ENCODE measurements around the gene SPATA12.

Gene SPATA12

DNA sequence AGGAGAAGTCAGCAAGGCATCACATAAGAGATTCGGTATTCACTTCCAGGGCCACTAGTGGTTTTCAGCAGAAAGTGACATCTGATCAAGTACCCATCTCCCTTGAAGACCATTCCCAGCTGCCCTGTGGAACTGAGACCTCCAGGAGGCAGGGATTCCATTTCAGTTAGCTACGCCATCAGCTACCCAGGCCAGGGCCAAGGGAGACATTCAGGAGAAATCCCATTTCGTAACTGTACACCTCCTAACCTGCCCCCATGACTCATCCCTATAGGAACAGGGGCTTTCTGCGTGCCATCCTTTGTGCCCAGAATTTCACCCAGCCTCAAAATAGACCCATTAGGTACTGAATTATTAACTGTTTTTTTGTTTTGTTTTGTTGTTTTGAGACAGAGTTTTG, 24.7 kb downstream of the SPATA12 start:
- DNase-seq = no peak

DNA sequence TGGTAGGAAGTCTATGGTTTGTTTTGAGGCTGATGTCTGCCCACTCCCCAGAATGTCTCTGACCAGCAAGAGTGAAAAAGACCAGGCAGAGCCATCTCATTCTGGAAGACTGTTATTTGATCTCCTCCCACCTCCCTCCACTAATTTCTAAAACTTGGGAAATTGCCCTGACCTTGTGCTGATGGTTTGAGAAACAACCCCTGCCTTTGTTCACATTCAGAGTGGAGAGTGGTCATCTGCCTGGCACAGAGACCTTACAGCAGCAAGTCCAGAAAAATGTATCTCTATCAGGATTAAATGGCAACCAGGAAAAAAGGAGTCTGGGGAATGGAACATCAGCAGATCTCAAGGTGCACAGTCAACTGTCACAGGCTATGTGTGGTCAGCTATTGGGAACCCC, 25.7 kb downstream of the SPATA12 start:
- DNase-seq = no peak

DNA sequence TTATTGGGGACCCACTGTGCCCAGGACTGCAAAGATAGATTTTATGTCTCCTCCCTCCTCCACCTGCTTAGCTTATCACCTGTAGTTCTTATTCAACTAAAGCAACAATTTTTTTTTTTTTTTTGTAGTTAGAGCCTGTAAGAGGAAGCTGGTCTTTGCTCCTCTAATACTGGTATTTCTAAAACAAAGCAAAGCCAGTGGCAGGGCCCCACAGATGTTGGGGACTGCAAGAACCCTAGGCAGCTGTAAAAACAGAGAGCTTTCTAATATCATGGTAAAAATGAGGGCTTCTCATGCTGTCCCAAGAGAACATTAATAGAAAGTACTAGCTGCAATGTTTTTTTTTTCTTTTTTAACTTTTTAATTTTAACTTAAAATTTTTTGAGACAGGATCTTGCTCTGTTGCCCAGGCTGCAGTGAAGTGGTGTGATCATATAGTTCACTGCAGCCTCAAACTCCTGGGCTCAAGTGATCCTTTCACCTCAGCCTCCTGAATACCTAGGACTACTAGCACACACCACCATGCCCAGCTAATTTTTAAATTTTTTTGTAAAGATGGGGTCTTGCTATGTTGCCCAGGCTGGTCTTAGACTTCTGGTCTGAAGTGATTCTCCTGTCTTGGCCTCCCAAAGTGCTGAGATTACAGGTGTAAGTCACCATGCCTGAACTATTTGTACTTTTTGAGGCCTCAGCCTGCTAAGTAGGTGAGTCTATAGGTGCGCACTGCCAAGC, 27.1 kb downstream of the SPATA12 start:
- no peak for DNase-seq

DNA sequence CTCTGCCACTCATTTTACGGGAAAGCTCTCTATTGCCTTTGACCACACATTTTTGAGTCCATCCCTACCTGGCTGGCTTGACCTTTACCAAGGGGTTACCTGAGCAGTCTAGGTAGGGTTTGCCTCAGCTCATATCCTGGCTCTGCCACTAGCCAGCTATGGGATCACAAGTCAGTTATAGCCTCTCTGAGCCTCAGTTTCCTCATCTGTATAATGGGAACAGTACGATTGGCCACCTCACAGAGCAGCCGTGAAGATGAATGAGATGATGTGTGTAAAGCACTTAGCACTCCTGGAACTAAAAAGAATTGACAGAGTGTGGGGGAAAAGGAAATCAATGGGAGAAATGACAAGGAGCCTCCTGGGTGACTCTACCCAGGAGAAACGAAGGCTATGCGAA, 28.0 kb downstream of the SPATA12 start:
- DNase-seq = no peak

DNA sequence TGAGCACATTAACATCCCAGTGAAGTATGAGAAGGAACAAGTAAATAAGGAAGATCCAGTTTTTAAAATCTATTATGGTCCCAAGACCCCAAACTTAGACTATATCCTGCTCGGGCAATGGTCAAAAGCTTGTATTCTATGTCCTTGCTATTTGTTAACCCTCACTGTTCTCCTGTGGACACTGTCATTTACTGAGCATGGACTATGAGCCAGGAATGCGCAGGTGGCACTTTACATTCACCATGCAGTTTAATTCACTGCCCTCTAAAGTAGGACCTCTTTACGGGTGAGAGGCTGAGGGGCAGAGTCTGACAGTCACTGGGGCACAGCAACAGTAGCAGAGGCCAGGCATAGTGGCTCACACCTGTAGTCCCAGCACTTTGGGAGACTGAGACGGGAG, 28.6 kb downstream of the SPATA12 start:
- DNase-seq = no peak

DNA sequence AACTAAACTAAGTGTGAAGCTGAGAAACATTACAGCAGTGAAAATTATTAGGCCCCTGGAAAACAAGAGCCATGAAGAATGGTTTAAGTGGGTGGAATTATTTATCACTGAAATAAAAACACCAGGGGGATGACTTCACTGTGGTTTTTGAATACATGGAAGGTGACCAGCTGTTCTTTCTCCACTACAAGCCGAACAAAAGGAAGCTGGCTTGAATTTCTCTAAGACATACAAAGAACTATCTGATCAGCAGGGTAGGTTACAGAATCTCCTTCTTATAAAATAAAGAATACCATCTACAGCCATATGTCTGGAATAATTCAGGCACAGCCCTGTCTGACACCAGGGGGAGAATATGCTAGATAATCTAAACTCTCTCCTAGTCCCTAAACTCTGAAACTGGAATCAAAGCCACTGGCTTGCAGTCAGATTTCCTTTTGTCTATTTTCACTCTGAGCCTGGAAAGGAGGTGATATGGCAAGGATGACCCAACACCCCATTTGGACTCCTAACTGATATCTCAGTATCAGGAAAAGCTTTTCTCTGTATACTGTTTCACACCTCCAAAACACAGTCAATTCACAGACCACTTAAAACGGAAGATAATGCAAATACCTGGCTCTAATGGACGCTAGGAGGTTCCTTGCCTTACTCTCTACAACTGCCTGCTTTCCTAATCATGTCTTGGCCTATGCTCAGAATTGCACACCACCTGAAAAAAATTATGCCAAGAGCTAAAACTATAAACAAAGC, 31.2 kb downstream of the SPATA12 start:
- no peak for DNase-seq

DNA sequence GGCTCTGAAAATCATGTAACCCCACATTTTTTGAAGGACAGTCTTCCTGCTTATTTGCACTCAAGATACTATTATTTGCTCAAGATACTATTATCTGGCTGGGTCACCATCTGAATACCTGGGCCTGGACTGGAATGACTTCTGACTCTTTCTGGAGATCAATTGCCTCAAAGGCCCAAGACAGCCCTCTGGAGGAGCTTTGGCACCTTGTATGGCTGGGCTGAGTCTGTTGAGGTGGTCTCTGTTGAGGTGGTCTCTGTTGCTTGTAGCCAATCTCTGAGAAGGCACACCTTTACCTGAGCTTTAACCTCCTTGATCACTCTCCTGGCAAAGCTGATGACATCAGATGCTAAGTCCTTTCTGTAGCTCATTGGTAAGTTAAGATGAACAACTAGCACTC, 33.0 kb downstream of the SPATA12 start:
- DNase-seq = no peak

DNA sequence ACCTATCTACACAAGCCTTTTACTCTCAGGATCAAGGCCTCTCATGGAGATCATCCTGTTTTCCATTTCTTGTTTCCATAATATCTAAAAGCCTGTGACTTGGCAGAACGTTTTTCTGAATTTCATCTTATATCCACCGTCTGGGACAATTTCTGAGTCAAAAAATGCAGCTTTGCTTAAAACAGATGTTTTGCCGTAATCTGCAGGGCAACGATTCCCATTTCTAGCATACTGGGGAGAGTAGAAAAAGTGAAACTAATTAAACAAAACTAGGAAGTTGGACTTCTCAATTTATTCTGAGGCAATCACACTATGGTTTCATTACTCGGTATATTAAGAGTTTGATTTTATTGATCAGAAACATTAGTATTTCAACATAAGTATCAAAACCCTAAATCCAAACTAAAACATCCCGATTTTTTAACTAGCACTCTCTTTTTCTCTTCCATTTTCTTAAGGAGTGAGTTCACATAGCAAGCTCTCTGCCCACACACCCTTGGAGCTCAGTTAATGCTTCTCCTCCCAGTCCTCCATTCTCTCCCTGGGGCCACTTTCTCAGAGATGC, 33.6 kb downstream of the SPATA12 start:
- no peak for DNase-seq

DNA sequence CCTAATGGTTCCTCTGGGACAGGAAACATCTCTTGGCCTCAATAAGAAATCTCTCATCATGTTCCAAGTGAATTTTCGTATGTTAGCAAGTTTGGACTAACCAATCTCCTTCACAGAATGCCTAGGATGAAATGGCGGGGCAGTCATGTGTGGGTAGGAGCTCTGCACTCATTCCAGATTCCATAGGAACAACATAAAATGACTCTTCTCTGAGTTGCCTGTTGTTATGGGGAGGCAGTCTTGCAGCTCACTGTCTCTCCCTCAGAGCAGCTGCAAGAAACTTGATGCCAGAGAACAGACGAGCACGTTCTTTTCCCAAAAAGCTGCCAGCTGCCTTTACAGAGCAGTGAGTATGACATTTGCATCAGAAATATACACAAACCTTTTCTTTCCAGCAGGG, 34.1 kb downstream of the SPATA12 start:
- no peak for DNase-seq

DNA sequence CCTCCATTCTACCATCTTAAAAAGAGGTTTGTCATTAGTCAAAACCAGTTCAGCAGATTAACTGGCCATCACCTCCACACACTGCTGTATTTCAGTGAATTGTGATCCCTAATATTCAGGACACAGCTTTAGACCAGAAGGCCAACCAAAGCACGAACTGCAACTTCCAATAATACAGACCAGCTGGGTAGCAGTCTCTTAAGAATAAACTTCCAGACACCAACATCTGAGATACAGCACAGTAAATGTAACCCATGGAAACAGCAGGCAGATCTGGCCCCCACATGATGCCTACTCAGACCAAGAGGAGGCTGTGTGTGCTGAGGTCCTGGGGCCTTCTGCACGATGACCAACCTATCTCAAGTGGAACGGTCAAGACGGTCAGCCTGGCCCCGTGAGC, 34.9 kb downstream of the SPATA12 start:
- DNase-seq = no peak

DNA sequence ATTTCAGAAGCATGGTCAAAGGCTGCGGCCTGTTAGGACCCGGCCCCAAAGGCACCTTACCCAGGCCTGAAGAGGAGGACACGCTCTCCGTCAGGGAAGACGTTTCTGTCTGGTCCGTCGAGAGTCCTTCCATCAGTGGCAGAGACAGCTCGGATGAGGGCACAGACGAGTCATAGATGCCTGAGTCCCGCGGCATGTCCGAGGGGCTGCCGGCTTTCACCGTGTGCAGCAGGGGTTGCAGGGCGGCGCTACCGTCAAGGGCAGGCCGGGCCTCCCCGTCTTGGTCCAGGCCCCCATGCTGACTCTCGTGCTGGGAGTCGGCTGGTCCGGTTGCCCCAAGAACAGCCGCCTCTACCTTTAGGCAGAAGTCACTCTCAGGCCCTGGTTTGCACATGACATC, 37.1 kb downstream of the SPATA12 start:
- DNase-seq = no peak

DNA sequence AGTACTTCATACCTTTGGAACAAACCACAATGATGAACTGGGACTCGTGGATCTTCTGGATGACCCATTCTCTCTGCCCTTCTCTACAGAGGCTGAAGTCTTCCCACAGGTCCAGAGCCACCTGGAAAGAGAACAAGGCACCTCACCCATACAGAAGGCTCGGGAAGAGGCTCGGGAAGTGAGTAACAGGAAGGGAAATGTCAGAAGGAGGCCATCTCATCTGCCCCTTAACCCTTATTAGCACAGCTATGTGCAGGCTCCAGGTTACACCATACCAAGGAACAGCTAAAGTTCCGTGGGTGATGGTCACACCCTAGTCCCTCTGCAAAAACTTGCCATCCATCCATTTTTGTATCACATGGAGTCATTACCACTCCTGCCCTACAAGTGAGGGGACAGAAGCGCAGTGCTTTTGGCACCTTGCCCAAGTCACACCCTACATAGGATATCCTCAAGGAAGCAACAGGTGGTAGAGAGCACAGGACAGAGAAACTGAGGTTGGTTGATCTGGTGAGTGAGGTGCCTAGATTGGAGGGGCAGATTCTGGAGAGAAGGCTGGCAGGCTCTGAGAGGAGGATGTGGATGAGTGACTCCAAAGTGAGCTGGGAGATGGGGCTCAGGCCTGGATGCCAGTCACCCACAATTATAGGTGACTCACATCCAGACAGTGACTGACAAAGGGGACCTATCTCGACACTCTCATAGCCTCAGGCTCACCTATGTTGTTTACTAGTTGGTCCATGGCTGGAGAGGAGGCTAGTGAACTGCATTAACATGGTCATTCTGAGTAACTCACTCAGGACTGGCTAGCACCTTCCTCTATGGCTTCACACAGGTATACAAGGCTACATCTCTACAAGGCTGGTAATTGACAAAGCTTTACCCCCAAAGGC, 38.2 kb downstream of the SPATA12 start:
- no peak for DNase-seq

DNA sequence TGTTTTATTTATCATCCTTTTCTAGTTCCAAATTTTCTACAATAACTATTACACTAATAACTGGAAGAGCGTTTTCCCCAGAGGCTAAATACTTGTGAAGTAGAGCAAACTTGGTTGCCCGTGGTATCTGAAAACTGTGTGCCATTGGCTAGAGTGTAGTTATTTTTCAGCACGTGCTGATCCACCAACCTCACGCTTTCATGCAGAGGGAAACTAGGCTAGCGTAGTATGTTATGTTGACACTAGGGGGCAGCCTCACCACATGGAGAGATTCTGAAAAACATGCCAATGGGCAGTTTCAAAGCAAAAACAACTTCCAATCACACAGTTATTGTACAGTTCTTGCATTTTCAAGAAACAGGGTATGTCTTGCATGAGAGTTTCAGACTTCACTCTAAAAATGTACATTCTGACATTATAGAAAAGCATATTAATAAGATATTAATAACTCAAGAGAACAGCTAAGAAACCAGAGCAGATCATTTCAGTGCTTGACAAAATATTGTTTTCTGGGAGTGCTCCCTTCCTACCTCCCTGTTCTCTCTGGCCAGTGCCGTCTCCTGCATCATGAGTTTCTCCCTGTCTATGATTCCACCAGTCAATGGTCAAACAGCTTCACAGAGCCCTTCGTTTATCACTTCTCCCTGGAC, 39.7 kb downstream of the SPATA12 start:
- DNase-seq = no peak

DNA sequence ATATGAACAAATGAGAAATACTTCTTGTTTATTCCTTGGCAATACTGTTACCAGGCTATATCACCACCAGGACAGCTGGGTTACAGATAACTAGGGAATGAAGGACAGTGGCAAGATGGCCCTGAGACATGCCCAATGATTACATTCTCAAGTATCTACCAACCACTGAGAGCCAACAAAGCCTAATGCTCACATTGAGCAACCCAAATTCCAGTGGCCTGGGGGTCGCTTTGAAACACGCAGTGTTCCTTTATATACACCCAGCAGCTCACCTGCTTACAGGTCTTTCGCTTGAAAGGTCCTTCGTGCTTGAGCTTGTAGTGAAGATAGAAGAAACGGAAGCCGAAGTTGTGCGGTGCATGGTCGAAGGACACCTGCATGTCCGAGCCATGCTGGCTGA, 45.1 kb downstream of the SPATA12 start:
- no peak for DNase-seq

DNA sequence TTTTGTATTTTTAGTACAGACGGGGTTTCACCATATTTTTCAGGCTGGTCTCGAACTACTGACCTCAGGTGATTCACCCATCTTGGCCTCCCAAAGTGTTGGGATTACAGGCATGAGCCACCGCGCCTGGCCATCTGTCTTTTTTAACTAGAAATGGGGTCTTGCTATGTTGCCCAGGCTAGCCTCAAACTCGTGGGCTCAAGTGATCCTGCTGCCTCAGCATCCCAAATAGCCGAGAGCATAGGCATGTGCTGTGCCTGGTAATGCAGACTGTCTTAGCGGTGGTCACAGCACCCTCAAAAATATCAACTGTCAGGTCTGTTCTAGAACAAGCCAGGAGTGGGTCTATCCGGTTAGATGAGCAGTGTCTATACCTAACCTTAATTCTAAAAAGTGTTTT, 48.2 kb downstream of the SPATA12 start:
- DNase-seq = no peak

DNA sequence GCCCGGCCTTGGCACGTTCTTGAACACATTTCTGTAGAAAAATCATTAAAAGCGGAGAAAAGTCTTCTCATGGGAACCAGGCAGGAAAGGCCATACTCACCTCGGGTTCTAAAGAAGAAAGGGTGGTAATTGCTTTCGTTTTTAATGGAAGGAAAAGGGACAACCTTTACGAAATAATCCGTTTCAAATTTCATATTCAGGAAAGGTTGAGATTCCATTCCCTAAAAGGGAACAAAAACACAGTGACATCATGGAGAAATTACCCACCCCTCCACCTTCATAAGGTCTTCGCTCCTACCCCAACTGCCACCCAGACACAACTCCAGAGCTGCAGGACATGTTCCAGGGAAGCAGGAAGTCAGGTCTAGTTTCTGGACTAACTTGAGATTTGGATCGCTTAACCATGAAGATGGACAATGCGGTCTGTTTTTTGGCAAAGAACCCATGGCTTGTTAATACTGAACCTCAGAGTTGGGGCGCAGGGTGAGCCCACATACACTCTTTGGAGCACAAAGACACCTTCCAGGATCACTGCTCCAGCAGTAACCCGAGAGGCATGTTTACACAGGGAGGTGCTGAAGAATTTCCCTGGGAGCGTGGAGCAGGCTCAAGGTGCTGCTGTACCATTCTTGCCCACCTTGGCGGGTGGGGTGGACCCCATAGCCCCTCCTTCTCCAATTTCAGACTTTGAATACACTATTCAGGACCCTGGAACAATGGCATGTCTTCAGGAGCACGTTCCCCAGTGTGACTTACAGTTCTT, 49.2 kb downstream of the SPATA12 start:
- no peak for DNase-seq

DNA sequence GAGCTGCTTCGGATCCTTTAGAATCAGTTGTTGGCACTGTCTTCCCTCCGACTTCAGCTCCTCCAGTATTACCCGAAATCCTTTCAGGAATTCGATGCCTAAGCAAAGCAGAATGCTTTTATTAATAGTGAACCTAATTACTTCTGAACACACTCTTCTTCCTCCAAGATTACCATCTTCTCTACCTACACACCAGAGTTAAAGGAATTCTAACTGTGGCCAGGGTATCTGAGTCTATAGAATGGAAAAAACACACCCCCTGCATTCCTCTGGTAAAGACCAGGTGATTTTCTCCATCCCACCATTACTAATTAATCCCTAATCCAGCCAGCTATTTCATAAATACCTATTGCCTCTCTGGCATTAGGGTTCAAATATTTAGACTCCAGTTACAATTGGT, 49.8 kb downstream of the SPATA12 start:
- DNase-seq = no peak

DNA sequence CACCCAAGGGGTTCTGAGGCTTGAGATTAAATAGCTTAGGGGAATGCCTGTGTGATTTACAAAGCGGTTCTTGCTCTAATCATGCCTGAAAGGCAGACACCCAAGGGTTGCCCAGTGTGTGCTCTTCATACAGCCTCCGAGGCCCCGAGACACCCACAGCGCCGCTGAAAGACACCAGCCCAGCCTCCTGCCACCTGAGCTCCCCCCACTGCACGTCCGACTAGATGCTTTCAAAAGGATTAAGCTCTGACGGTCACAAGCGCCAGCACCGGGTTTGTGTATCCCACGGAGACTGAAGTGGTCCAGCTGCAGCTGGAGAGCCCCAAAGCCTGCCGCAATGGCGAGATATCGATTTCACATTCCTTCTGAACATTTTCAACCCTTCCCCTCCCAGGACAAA, 50.3 kb downstream of the SPATA12 start:
- peak; percentile 12 for DNase-seq

DNA sequence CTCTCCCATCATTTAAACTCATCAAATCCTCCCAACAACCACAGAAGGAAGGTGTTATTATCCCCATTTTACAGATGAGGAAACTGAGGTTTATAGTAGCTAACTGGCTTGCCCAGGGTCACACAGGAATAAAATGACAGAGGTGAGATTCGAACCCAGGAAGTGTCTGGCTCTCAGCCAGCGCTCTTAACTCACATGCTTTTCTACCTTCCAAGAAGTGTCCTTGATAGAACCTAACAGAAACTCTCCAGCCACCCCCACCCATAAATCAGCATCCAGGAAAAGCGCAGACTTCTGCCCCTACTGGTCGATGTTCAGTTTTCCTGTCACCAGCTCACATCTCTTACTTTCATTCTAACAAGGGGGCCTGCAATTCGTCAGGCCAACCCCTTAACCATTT, 51.7 kb downstream of the SPATA12 start:
- no peak for DNase-seq

DNA sequence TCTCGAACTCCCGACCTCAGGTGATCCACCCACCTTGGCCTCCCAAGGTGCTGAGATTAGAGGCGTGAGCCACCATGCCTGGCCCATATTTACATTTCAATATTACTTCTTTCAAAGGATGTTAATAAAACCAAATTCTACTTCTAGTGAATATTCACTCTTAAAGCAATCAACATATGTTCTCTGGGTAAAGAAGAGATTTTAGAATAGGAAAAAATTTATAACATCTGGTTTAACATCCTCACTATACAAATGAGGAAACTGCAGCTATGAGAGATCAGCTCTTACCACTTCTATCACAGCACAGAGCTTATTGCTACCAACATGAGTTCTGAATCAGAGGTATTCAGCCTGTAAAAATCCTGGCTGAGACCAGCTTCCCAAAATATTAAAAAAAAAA, 56.0 kb downstream of the SPATA12 start:
- DNase-seq = no peak

DNA sequence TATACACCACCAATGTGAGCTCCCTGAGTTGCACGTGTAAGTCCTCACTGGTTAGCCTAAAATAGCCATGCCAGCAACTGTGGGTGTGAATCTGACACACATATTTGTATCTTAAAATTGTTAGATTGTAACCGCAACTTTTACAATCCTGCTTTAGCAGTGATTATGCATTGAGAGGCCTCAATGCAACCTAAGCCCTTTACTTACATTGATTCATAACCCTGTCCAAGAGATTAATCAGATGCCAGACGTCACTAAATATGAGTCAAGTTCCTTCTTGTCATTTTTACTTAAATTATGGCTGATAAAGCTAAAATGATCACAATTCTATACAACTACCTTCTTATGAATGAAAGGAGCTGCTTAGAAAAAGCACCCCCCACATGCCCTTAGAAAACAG, 57.8 kb downstream of the SPATA12 start:
- no peak for DNase-seq

DNA sequence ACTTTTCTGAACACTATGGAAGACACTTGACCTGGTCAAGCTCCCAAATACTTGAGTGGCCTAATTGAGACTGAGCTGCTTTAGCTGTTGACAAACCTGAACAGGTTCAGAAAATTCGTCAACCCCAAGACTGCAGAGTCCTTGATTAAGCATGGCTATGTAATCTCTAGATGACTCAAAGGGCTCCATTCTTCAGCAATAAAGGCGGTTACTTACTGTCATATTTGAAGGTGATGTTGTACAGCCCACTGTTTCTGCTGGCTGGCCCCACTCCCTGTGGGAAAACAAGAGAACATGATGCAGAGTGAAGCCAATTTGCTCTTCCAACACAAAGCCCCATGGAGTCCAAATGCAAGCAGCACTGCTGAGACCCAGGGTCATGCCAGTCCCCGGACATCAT, 59.6 kb downstream of the SPATA12 start:
- DNase-seq = no peak

All from NCI-H187 treated with DMSO at 0.1 percent for 48 hours (cell line).